NCI-H1092 (cell line): ENCODE results near the gene COX6B1.
"Not testable (repeated sequence)": the region's sequence is repeated elsewhere in the genome, so short reads cannot be mapped to it uniquely, and the experiment has no call there.

ENCODE experiments used
- DNase-seq: peaks from one replicate; lab custom pipeline; 2025; lab: John Stamatoyannopoulos, UW

The COX6B1 gene

DNA sequence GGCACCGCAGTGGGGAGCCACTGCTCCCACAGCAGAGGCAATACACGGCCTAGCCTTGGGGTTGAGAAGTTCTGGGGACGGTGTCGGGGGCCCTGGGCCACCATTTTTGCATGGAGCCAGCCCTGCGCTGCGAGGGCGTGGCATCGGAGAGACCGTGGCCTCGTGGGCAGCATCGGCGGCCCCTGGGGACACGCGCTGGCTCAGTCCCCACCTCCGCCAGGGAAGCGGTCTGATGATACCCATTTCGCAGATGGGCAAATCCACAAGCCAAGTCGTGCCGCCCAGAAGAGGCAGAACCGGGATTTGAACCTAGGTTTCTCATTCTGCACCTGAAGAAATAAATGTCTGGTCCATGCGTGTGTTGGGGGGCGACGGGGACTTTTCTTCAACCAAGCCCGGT lies 17.0 kb downstream of the COX6B1 start:
- DNase-seq, result no peak

DNA sequence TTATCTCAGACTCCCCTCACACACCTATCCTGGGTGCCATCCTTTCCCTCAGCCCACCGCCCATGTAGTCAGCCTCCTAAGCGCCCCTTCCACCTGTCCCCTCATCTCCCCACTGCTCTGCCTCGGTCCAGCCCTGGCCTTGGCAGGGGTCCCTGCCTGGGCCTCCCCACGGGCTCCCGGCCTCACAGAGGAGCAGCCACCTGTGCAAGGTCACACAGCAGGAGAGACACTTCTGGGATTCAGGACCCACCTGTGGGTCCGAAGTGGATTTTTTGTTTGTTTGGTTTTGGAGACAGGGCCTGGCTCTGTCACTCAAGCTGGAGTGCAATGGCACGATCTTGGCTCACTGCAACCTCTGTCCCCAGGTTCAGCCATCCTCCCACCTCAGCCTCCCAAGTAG lies 17.5 kb downstream of the COX6B1 start:
- DNase-seq, result no peak

DNA sequence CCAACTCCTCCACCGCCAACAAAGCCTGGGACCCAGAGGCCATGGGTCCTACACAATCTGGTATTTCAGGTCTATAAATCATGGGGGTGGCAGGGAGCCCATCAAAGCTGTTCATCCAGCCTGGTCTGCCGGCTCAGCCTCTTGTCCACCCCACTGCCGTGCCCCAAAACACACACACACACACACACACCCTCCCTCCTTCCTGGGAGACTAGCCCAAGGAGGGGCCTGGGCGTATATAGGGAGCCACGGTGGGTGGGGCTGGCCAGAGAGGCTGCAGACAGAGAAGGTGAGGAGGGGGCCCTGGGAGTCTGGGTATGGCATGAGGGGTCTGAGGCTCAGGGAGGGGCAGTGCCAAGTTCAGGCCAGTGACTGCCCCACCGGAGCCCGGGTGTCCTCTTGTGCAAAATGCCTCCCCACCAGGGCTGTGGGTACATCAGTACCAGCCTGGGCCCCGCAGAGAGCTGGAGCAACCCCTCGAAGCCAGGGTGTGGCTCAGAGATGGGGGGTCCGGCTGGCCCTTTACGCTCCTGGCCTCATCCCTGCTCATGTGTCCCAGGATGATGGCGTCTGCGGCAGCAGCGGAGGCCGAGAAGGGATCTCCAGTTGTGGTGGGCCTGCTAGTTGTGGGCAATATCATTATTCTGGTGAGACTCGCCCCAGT lies 18.3 kb downstream of the COX6B1 start, which contains the start of gene UPK1A:
Gene UPK1A, plus strand, starts transcription at position 267 of the 663 bp plus-strand sequence. Its CDS starts 296 bp downstream, at position 563.
- no peak for DNase-seq

DNA sequence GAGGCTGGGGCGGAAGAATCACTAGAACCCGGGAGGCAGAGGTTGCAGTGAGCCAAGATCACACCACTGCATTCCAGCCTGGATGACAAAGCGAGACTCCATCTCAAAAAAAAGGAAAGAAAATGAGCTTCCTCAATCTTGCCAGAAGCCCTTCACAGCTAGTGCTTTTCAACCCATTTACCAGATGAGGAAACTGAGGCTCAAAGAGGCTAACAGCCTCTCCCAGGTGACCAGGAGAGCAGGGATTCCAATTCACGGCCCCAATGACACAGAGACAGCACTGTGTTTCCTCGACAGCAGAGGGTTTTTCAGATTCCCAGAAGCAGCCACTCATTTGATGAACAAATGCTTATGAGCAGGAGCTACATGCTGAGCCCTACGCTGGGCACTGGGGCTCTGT lies 21.4 kb downstream of the COX6B1 start:
- no peak for DNase-seq

DNA sequence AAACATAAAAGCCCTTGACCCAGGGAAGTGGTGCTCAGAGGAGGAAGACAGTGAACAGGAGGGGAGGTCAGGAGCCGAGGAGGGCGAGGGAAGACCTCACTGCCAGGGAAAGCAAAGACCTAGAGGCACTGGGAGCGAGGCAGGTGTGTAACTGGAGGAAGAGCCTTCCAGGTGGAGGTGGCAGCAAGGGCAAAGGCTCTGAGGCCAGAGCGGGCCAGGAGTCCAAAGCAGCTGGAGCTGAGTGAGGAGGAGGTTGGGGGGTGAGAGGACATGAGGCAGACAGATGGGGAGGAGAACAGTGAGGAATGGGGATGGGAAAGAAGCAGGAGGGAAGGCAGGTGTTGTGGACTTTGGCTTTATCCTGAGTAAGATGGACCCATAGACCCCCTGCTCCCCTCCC lies 21.9 kb downstream of the COX6B1 start:
- no peak for DNase-seq

DNA sequence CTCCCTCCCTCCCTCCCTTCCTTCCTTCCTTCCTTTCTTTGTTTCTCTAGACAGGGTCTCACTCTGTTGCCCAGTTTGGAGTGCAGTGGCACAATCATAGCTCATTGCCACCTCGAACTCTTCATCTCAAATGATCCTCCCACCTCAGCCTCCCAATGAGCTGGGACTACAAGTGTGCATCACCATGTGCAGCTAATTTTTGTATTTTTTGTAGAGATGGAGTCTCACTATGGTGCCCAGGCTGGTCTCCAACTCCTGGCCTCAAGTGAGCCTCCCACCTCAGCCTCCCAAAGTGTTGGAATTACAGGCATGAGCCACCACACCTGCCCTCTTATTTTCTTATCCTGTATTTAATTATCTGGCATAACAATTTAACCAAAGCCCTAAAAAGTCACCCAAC lies 22.6 kb downstream of the COX6B1 start:
- DNase-seq, result no peak

DNA sequence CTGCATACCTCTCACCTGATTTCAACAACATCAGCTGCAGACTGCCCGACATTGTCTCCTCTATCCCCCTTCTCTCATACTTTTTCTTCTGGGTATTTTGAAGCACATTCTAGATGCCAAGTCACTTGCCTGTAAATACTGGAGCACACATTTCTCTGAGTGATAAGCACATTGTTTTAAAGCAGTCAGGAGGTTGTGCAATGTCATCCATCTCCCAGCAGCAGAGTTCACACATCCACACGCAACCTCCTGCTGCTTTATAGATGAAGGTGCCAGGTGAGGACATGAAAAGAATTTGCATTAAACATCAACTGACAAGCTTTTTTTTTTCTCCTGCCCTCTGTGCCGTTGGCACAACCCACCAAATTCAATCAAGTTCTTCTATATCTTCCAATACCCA lies 23.7 kb downstream of the COX6B1 start:
- no peak for DNase-seq

DNA sequence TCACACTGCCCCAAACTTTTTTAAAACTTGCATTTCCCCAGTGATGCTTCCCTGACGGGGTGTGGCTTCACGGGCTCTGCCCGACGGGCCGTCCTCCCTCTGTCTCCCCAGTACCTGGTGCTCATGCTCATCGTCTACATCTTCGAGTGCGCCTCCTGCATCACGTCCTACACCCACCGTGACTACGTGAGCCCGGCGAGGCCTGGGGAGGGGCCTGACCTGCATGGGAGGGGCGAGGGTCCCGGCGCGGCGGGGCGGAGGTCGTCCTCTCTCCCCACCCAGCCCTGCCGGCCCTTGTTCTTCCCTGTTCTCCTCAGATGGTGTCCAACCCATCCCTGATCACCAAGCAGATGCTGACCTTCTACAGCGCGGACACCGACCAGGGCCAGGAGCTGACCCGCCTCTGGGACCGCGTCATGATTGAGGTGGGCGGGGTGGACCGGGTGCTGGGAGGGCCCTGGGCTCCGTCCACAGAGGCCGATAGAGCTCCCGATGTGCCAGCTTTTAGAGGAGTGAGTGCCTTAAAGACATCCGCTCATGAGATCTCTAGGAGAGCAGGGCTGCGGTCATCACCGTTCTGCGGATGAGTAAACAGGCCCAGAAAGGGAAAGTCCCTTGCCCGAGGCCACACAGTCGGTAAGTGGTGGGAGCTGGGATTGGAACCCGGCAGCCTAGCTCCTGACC lies 25.1 kb downstream of the COX6B1 start:
- DNase-seq, result no peak

DNA sequence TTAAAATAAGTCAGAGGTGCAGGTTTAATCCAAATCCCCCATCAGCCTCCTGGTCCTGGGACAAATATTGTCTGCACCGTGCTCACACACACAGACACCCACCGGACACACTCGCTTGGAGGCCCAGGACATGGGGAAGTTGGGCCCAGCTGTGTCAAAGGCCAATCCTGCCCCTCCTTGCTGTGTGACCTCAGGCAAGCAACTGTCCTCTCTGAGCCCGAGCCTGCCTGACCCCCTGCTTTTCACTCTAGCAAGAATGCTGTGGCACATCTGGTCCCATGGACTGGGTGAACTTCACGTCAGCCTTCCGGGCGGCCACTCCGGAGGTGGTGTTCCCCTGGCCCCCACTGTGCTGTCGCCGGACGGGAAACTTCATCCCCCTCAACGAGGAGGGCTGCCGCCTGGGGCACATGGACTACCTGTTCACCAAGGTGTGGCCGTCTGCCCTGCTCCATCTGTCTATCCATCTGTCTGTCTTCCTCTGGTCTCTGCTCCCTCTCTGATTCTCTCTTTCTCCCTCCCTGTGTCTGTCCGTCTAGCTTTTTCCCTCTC lies 27.5 kb downstream of the COX6B1 start:
- DNase-seq, result no peak

DNA sequence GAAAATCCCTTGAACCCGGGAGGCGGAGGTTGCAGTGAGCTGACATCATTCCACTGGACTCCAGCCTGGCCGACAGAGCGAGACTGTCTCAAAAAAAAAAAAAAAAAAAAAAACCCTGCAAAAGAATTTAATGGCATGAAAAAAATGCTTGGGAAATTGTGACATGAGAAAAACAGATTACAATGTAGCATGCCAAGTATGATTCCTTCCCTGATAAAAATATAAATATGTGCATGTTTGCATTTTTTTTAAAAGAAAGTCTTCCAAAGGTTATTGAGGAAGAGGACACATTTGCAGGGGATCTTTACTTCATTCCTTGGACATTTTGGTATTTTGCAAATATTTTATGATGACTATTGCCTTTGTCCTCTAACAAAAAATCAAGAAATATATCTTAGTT lies 41.7 kb downstream of the COX6B1 start:
- DNase-seq, result no peak

DNA sequence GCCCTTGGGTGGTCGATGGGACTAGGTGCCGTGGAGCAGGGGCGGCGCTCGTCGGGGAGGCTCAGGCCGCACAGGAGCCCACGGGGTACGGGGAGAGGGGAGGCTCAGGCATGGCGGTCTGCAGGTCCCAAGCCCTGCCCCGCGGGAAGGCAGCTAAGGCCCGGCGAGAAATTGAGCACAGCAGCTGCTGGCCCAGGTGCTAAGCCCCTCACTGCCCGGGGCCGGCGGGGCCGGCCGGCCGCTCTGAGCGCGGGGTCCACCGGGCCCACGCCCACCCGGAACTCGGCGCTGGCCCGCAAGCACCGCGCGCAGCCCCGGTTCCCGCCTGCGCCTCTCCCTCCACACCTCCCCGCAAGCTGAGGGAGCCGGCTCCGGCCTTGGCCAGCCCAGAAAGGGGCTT lies 43.0 kb downstream of the COX6B1 start:
- not testable (repeated sequence) for DNase-seq

DNA sequence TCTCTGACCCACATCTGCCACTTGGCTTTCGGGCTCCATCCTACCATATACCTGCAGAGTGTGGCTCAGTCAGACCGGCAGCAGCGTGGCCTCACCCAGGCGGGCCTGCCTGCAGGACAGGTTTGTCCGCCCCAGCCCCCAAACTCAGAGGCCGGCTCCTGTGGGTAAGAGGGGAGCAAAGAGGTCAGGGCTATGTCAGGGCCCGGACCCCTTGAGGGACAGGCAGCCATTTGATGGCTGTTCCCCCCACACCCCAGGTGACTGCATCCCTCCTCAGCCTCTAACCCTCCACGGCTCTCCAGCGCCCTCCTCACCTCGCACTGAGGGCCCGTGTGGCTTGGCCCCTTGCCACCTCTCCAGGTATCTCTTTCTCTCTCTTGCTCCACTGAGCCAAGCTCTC lies 43.9 kb downstream of the COX6B1 start:
- DNase-seq, result no peak

DNA sequence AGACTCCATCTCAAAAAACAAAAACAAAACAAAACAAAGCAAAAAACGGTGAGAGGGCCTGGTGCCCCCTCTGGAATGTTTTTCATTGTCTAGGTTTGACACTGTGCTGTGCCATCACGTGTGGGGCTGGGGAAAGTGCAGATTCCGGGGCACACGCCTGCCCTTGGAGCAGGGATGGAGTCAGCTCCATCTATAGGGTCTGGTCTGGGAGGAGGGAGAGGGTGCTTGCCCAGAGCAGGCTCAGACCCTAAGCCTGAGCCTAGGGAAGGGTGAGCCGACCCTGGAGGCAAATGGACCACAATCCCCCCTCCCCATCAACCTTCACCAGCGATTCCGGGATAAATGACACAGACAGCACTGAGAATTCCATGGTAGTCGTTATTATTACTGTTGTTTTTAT lies 45.3 kb downstream of the COX6B1 start:
- no peak for DNase-seq

DNA sequence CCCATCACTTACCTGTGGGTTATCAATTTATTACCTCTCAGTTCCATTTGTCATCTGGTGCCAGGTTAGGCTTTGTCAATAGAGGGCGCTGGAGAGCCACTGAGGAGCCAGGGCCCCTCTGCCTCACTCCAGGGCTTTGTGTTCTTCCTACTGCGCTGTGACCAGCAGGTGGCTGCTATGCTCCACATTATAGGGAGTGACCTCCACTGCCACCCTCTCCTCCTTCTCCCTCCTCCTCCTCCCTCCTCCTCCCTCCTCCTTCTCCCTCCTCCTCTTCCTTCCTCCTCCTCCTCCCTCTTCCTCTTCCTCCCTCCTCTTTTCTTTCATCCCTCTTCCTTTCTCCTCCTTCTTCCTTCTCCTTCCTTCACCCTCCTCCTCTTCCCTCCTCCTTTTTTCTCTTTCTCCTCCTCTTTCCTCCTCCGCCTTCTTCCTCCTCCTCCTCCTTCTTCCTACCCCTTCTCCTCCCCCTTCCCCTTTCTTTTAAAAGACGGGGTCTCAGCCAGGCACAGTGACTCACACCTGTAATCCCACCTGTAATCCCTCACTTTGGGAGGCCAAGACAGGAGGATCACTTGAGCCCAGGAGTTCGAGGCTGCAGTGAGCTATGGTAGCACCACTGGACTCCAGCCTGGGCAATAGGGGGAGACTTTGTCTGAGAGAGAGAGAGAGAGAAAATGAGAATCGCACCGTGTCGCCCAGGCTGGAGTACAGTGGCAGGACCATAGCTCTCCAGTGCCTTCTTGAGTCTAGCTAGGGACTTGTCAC lies 45.9 kb downstream of the COX6B1 start:
- peak; percentile 82 for DNase-seq

DNA sequence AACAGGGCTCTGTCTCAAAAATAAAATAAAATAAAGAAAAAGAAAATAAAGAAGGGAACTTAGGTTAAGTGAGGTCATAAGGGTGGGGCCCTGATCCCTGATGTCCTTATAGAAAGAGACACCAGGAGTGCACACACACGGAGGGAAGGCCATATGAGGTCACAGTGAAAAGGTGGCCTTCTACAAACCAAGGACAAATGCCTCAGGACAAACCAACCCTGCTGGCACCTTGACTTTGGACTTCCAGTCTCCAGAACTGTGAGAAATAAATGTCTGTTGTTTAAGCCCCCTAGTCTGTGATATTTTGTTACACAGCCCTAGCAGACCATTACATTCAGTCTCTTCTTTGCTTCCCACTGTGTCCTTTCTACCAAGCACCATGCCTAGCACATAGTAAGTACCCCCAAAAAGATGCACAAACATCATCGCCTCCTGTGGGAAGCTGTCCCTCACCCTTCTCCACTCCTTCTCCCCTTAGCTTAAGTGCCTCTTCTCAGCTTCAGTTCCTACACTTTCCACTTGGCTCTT lies 47.8 kb downstream of the COX6B1 start:
- no peak for DNase-seq

DNA sequence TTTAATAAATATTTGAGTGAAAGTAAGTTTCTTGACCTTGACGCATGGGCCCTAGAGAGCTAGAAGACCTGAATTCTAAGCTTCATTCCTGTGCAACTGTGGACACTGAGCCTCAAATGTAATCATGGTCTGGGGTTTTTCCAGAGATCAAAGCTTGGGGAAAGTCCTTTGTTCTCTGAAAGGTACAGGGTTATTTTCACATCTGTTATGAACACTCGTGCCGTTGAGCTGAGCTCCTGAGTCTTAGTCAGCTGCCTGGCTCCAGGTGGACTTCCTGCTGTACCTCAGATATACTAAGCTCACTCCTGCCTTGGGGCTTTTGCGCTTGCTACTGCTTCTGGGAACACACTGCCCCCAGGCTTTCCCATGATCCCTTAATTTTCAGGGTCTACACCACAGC lies 48.7 kb downstream of the COX6B1 start:
- DNase-seq, result no peak

DNA sequence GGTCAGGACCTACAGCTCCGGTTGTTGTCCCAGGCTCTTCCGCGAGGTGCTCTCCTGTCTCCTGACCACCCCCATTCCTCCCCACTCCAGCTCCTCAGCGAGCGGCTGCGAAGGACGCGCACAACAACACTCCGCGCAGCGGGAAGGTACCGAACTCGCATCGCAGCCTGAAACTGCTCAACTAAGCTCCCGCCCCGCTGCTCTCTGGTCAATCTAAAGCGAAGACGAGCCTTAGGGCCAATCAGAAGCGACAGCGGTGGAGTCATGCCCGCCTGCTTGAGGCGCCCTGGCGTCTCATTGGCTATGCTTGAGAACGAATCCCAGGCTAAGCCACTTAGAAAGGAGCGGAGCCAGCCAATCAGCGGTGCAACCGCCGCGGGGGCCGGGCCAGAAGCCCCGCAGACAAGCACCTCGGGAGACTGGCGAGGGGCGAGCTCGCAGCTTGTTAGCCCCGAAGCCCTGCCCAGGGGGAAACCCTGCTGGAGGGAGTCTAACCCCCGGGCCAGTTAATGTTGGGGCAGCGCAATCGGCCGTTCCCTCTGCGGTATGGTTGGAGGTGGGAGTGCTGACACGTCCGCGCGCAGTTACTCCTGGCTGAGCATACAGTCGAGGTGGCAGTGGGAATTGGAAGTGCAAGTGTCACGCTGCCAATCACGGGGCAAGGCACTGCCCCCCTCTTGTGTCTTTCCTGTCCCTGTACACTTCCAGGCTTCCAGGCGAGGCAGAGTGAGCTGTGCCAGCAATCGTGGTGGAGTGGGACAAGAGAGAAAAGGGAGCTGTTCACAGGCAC lies 54.3 kb downstream of the COX6B1 start:
- peak; percentile 96 for DNase-seq

DNA sequence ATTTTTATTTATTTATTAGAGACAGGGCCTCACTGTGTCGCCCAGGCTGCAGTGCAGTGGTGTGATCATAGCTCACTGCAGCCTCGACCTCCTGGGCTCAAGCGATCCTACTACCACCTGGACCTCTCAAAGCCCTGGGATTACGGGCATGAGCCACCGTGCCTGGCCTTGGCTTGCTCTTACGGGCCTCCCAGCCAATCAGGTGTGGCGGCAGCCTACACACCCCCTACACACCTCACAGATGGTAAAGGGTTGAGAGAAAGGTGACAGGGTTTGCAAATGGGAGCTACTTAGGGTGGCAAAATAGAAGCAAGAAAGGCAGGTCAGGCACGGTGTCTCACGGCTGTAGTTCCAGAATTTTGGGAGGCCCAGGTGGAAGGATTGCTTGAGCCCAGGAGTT lies 55.2 kb downstream of the COX6B1 start:
- no peak for DNase-seq

DNA sequence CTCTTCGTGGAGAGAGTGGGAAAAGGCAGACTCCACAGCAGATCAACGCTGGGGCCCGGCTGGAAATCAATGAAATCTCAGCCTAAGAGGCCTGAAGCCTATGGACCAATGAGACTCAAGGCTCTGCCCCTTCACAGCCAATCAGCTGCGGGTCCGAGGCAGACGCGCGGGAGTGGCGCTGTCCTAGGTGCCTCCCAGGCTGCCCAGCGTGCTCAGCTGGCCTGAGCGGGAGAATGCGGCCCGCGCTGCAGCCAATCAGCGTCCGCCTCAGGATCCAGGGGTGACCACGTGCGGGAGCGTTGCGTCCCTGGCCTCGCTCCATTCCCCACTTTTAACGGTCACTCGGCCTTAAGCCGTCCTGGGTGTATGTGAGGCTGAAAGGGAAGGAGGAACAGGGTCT lies 56.1 kb downstream of the COX6B1 start, which contains the start of gene ZBTB32:
Gene ZBTB32, plus strand, starts transcription at position 341 of the 400 bp plus-strand sequence. CDS start 10,069 bp downstream, outside the sequence.
- no peak for DNase-seq
